IMR-90 (cell line): ENCODE data around the gene SIM2. TPM values are rescaled to one million over a fixed set of nuclear protein-coding genes. Genes with fewer than 3 reads are reported as not detected.

Source experiments
- ATAC-seq: fragments of 200-7000 bp; cut with Tn5 transposase; 2 replicates; pipeline ENCODE4 v1.9.1; 2020; ENCODE audit warnings: low read depth, mild to moderate bottlenecking, moderate library complexity
- BruUV-seq: library from RNA; stranded (reverse); fragments of 400-500 nt; replicated peaks from 2 replicates; lab custom pipeline; 2021; lab: Mats Ljungman, UMichigan
- CTCF ChIA-PET: fragments of 300-600 bp; formaldehyde crosslinking; extraction: SDS; loops from one replicate; lab custom pipeline; 2021; ENCODE audit warnings: antibody characterized with exemption; lab: Yijun Ruan, JAX
- POLR2A ChIA-PET: fragments of 300-600 bp; sonication (Branson Sonifier 250); formaldehyde crosslinking; loops from one replicate; lab custom pipeline; 2022; ENCODE audit warnings: antibody characterized with exemption; ENCODE audit not compliant: unreplicated experiment; lab: Charles Lee
- DNase-seq: peaks from one replicate; pipeline ENCODE4 v3.0.0; 2013
- H2AFZ ChIP-seq: replicated peaks from 2 replicates; pipeline ENCODE3; 2013; ENCODE audit warnings: low read length, mild to moderate bottlenecking; ENCODE audit not compliant: poor library complexity
- H2AK5ac ChIP-seq: 2 replicates; pipeline ENCODE4 v1.6.1; 2013; ENCODE audit warnings: low read depth, low read length, inconsistent platforms
- H2AK9ac ChIP-seq: replicated peaks from 2 replicates; pipeline ENCODE3; 2013; ENCODE audit warnings: mild to moderate bottlenecking, low read depth, low read length, moderate library complexity; ENCODE audit not compliant: poor library complexity
- H2BK120ac ChIP-seq: 2 replicates; pipeline ENCODE4 v1.6.1; 2013; ENCODE audit warnings: low read depth, low read length, inconsistent platforms
- H2BK15ac ChIP-seq: 3 replicates; pipeline ENCODE4 v1.6.1; 2013; ENCODE audit warnings: low read depth, low read length, inconsistent platforms
- H2BK20ac ChIP-seq: 2 replicates; pipeline ENCODE4 v1.6.1; 2013; ENCODE audit warnings: low read depth, mild to moderate bottlenecking, inconsistent platforms, low read length, moderate library complexity
- H2BK5ac ChIP-seq: 2 replicates; pipeline ENCODE4 v1.6.1; 2013; ENCODE audit warnings: mild to moderate bottlenecking, low read depth, low read length, inconsistent platforms; ENCODE audit not compliant: poor library complexity, severe bottlenecking
- H3K14ac ChIP-seq: replicated peaks from 2 replicates; pipeline ENCODE4 v1.6.1; 2013; ENCODE audit warnings: low read depth, low read length, inconsistent platforms
- H3K18ac ChIP-seq: 2 replicates; pipeline ENCODE4 v1.6.1; 2013; ENCODE audit warnings: low read depth, low read length, control low read depth
- H3K23ac ChIP-seq: 2 replicates; pipeline ENCODE4 v1.6.1; 2013; ENCODE audit warnings: low read depth, low read length, inconsistent platforms
- H3K27ac ChIP-seq: 2 replicates; pipeline ENCODE4 v1.5.1; 2013; ENCODE audit warnings: mild to moderate bottlenecking, control low read depth, low read length; ENCODE audit not compliant: insufficient read depth
- H3K27me3 ChIP-seq: 2 replicates; pipeline ENCODE4 v1.6.1; 2013; ENCODE audit warnings: low read length; ENCODE audit not compliant: control insufficient read depth, insufficient read depth
- H3K36me3 ChIP-seq: 2 replicates; pipeline ENCODE4 v1.6.1; 2013; ENCODE audit warnings: low read length, mixed read lengths; ENCODE audit not compliant: control insufficient read depth, insufficient read depth
- H3K4ac ChIP-seq: 2 replicates; pipeline ENCODE4 v1.6.1; 2013; ENCODE audit warnings: low read depth, low read length, inconsistent platforms
- H3K4me1 ChIP-seq: 2 replicates; pipeline ENCODE4 v1.6.1; 2013; ENCODE audit warnings: low read length, mixed read lengths; ENCODE audit not compliant: control insufficient read depth, insufficient read depth
- H3K4me2 ChIP-seq: 2 replicates; pipeline ENCODE4 v1.6.1; 2013; ENCODE audit warnings: low read depth, mild to moderate bottlenecking, control low read depth, low read length, moderate library complexity
- H3K4me3 ChIP-seq: 2 replicates; pipeline ENCODE4 v1.5.1; 2013; ENCODE audit warnings: low read depth, mild to moderate bottlenecking, control low read depth, low read length, moderate library complexity; ENCODE audit not compliant: insufficient read depth
- H3K56ac ChIP-seq: 2 replicates; pipeline ENCODE4 v1.6.1; 2013; ENCODE audit warnings: low read length, inconsistent platforms; ENCODE audit not compliant: insufficient read depth; ENCODE audit errors: extremely low read depth
- H3K79me1 ChIP-seq, 2 experiments: 2 replicates each; pipeline ENCODE4 v1.6.1; 2013; ENCODE audit warnings: low read length in 2 of 2, inconsistent platforms in 1 of 2, low read depth in 1 of 2
- H3K9ac ChIP-seq: 2 replicates; pipeline ENCODE4 v1.6.1; 2013; ENCODE audit warnings: low read depth, low read length, control low read depth
- H3K9me1 ChIP-seq: 2 replicates; pipeline ENCODE4 v1.6.1; 2013; ENCODE audit warnings: low read length, inconsistent platforms; ENCODE audit not compliant: insufficient read depth
- H3K9me3 ChIP-seq: 2 replicates; pipeline ENCODE4 v1.6.1; 2013; ENCODE audit warnings: low read length; ENCODE audit not compliant: control insufficient read depth, insufficient read depth
- H4K20me1 ChIP-seq: 2 replicates; pipeline ENCODE4 v1.6.1; 2013; ENCODE audit warnings: low read length, inconsistent platforms; ENCODE audit not compliant: insufficient read depth
- H4K5ac ChIP-seq: 2 replicates; pipeline ENCODE4 v1.6.1; 2013; ENCODE audit warnings: mild to moderate bottlenecking, low read depth, low read length, control low read depth
- H4K8ac ChIP-seq, 2 experiments: 2 replicates each; pipeline ENCODE4 v1.6.1; 2013; ENCODE audit warnings: low read depth in 2 of 2, low read length in 2 of 2, control low read depth in 1 of 2, inconsistent platforms in 1 of 2
- H4K91ac ChIP-seq: 2 replicates; pipeline ENCODE4 v1.6.1; 2013; ENCODE audit warnings: low read depth, low read length, inconsistent platforms; ENCODE audit not compliant: insufficient read depth
- CEBPB ChIP-seq: IDR thresholded peaks from 2 replicates; pipeline ENCODE4 v1.6.1; 2012; ENCODE audit warnings: low read depth, low read length, improper control_type of control experiment
- RCOR1 ChIP-seq: IDR thresholded peaks from 2 replicates; pipeline ENCODE4 v1.6.1; 2012; ENCODE audit warnings: mild to moderate bottlenecking, low read length, improper control_type of control experiment; ENCODE audit not compliant: insufficient replicate concordance
- RFX5 ChIP-seq: IDR thresholded peaks from 2 replicates; pipeline ENCODE4 v1.8.0; 2012; ENCODE audit warnings: low read depth, mild to moderate bottlenecking, low read length, moderate library complexity
- SMC3 ChIP-seq: fragments of 150-350 bp; IDR thresholded peaks from 2 replicates; pipeline ENCODE4 v1.6.1; 2016; ENCODE audit warnings: low read depth, mild to moderate bottlenecking, antibody characterized with exemption, low read length, moderate library complexity
- USF2 ChIP-seq: fragments of 150-350 bp; IDR thresholded peaks from 2 replicates; pipeline ENCODE4 v1.6.1; 2017; ENCODE audit warnings: mild to moderate bottlenecking, antibody characterized with exemption, low read length, low read depth
- WGBS, 2 experiments: methylation state at CpG; one replicate each; pipeline versions ENCODE4 v1.1.5 to v1.1.7; 2013; ENCODE audit warnings: missing lambda C conversion rate in 2 of 2; ENCODE audit not compliant: insufficient read length in 1 of 2; ENCODE audit errors: extremely low coverage in 2 of 2; 5-methylcytosine and 5-hydroxymethylcytosine counted together
- dilution Hi-C: fragments of 300-500 bp; cut with HindIII; formaldehyde crosslinking; loops from one replicate; pipeline ENCODE4 v1.14.3; 2018; ENCODE audit warnings: low sequenced_read_pairs; ENCODE audit not compliant: unreplicated experiment
- in situ Hi-C: fragments of 300-500 bp; cut with MboI; formaldehyde crosslinking; loops from 3 replicates; pipeline ENCODE4 v1.14.3; 2019; ENCODE audit warnings: low sequenced_read_pairs, inconsistent platforms, mixed read lengths
- intact Hi-C: fragments of 100-400 bp; cut with micrococcal nuclease; formaldehyde crosslinking; loops from 2 replicates; pipeline ENCODE4 v1.10.0; 2022
- polyA plus RNA-seq, 3 experiments: library from polyadenylated mRNA; depleted of rRNA; stranded (reverse); fragments of >200 nt; gene quantifications; 2 replicates each; pipeline ENCODE4 v1.2.3, GENCODE V29; 2012; ENCODE audit warnings: low replicate concordance in 1 of 3
- total RNA-seq: library from RNA; depleted of rRNA; stranded (reverse); fragments of >200 nt; gene quantifications from 2 replicates; pipeline ENCODE4 v1.2.3, GENCODE V29; 2012

SIM2 gene
- total and polyA plus RNA-seq, 2 of the 4 experiments (the other 2 are of a cell fraction), result 2.2 to 7.5 TPM

GRCh38 chr21:36732761-36733160, 33.8 kb downstream of the SIM2 start:
- no peak overlapping the region for H3K4me3 ChIP-seq
- POLR2A ChIA-PET, result no interaction called here
- H3K9ac ChIP-seq, result no peak overlapping the region
- peaks cover 2% of the 10 kb centered on the region; the same call in 1 of the 2 replicates for H3K9me1 ChIP-seq
- WGBS, 2 experiments, result 67% methylated on average over 1 of the region's 7 CpGs; no CpG with 5 or more reads in 1 of the 2 experiments
- in situ Hi-C loops (no loop called here), dilution Hi-C loops (no loop called here), intact Hi-C loops (no loop called here)
- no peak overlapping the region for H3K23ac ChIP-seq
- no peak overlapping the region for H2AK9ac ChIP-seq
- no peak overlapping the region for H3K56ac ChIP-seq
- DNase-seq, result no peak
- H3K36me3 ChIP-seq, result no peaks in the 10 kb centered on the region
- no peak overlapping the region for H4K8ac ChIP-seq
- H2BK120ac ChIP-seq, result no peak overlapping the region
- no peak for ATAC-seq
- BruUV-seq, result no TSS peak
- no peaks in the 10 kb centered on the region for H3K4me1 ChIP-seq
- no peak overlapping the region for H3K4ac ChIP-seq
- H3K9me3 ChIP-seq, result no peaks in the 10 kb centered on the region
- H3K79me1 ChIP-seq, result peaks cover 0 to 7% of the 10 kb centered on the region in 2 experiments; a peak in 2 of 4 replicates
- H2BK15ac ChIP-seq, result no peak overlapping the region
- H4K91ac ChIP-seq, result no peak overlapping the region
- H3K27me3 ChIP-seq, result peaks cover 47% of the 10 kb centered on the region
- no peaks in the 10 kb centered on the region for H4K20me1 ChIP-seq
- no peak overlapping the region for H3K4me2 ChIP-seq
- CTCF ChIA-PET, result no interaction called here
- no peak for TF ChIP-seq SMC3
- no peak for TF ChIP-seq CEBPB
- no peak for TF ChIP-seq RFX5
- TF ChIP-seq RCOR1, result no peak
- no peak for TF ChIP-seq USF2
- no peak overlapping the region for H2AK5ac ChIP-seq
- no peak overlapping the region for H2BK20ac ChIP-seq
- H3K27ac ChIP-seq, result no peak overlapping the region
- no peak overlapping the region for H2BK5ac ChIP-seq
- no peak overlapping the region for H3K18ac ChIP-seq
- no peak overlapping the region for H2AFZ ChIP-seq
- H3K14ac ChIP-seq, result no peak overlapping the region
- no peak overlapping the region for H4K5ac ChIP-seq
